ENCODE measurements around the gene PXK. TPM values are rescaled to one million over a fixed set of nuclear protein-coding genes. Genes with fewer than 3 reads are reported as not detected.

Gene PXK
- total RNA-seq, 2 experiments from 2014 or later, result 68.7 to 125 TPM

- TF ChIP-seq CTCF (conservative IDR thresholded peaks at IDR 0.05; ENCODE audit: low read length), result no peak
- BruUV-seq (replicated peaks), result no TSS peak
- intact Hi-C loops (cut with micrococcal nuclease; ENCODE audit: unreplicated experiment), result no loop called here
Measured at GRCh38 chr3:58403513-58404109, 70.9 kb downstream of the PXK start.

GRCh38 chr3:58404396-58404795 lies 71.7 kb downstream of the PXK start:
- ChIA-PET CTCF (ENCODE audit: unreplicated experiment) (no interaction called here), POLR2A (interaction anchor here (0.5 to 3.7 kb wide), 5 partner anchors 13 to 54 kb away, joined by 3 to 11 read pairs (median 4); no protein-coding TSS in a partner anchor)
- H3K9me2 ChIP-seq (ENCODE audit: insufficient read depth, low read length), result no peaks in the 10 kb centered on the region
- BruUV-seq (replicated peaks), result no TSS peak
- H3K4me1 ChIP-seq (ENCODE audit: insufficient read depth, low read length, poor library complexity, severe bottlenecking), result peaks cover 45% of the 10 kb centered on the region
- H4K20me1 ChIP-seq (ENCODE audit: insufficient read depth, low read length), result no peaks in the 10 kb centered on the region
- no peak overlapping the region for H2AFZ ChIP-seq (ENCODE audit: low read length)
- no peak for DNase-seq (ENCODE audit: low spot score)
- peak overlapping the region; percentile 6 for H3K27ac ChIP-seq (ENCODE audit: low read depth, low read length, poor library complexity, severe bottlenecking)
- no peaks in the 10 kb centered on the region for H3K9me3 ChIP-seq (ENCODE audit: low read length)
- no peak overlapping the region for H3K4me3 ChIP-seq (ENCODE audit: low read depth, low read length, poor library complexity, severe bottlenecking)
- intact Hi-C loops (cut with micrococcal nuclease; ENCODE audit: unreplicated experiment), result no loop called here
- H3K79me2 ChIP-seq (ENCODE audit: insufficient read depth, low read depth, low read length), result no peaks in the 10 kb centered on the region
- TF ChIP-seq CTCF (conservative IDR thresholded peaks at IDR 0.05; ENCODE audit: low read length) (no peak), EZH2phosphoT487 (IDR thresholded peaks at IDR 0.05; ENCODE audit: borderline replicate concordance, low read depth, low read length) (no peak)
- H3K36me3 ChIP-seq (ENCODE audit: insufficient read depth, low read length), result peaks cover 83% of the 10 kb centered on the region
- no peak overlapping the region for H3K4me2 ChIP-seq (ENCODE audit: low read length)

More at GRCh38 chr3:58403513-58404109, 70.9 kb downstream of the PXK start:
- Histone ChIP-seq H3K4me1 (ENCODE audit: insufficient read depth, low read length, poor library complexity, severe bottlenecking) (peaks cover 40% of the 10 kb centered on the region), H4K20me1 (ENCODE audit: insufficient read depth, low read length) (no peaks in the 10 kb centered on the region), H3K27ac (ENCODE audit: low read depth, low read length, poor library complexity, severe bottlenecking) (no peak overlapping the region), H3K9me2 (ENCODE audit: insufficient read depth, low read length) (no peaks in the 10 kb centered on the region), H2AFZ (ENCODE audit: low read length) (no peak overlapping the region), H3K9me3 (ENCODE audit: low read length) (no peaks in the 10 kb centered on the region), H3K4me2 (ENCODE audit: low read length) (no peak overlapping the region), H3K36me3 (ENCODE audit: insufficient read depth, low read length) (peaks cover 83% of the 10 kb centered on the region), H3K4me3 (ENCODE audit: low read depth, low read length, poor library complexity, severe bottlenecking) (no peak overlapping the region), H3K79me2 (ENCODE audit: insufficient read depth, low read depth, low read length) (no peaks in the 10 kb centered on the region)
- DNase-seq (ENCODE audit: low spot score), result no peak
- CTCF ChIA-PET (ENCODE audit: unreplicated experiment), result no interaction called here
- POLR2A ChIA-PET, result interaction anchor here (0.5 to 3.7 kb wide), 6 partner anchors 9 to 53 kb away, joined by 3 to 11 read pairs (median 3); no protein-coding TSS in a partner anchor

- H3K4me3 ChIP-seq (ENCODE audit: low read depth, low read length, poor library complexity, severe bottlenecking), result no peak overlapping the region
- H3K9me3 ChIP-seq (ENCODE audit: low read length), result no peaks in the 10 kb centered on the region
- no peaks in the 10 kb centered on the region for H4K20me1 ChIP-seq (ENCODE audit: insufficient read depth, low read length)
- intact Hi-C loops (cut with micrococcal nuclease; ENCODE audit: unreplicated experiment), result no loop called here
- no TSS peak for BruUV-seq (replicated peaks)
- no peak overlapping the region for H2AFZ ChIP-seq (ENCODE audit: low read length)
- ChIA-PET POLR2A (interaction anchor here (1.4 kb wide), 1 partner anchor 75 kb away, joined by 3 read pairs; no protein-coding TSS in a partner anchor), CTCF (ENCODE audit: unreplicated experiment) (no interaction called here)
- H3K4me2 ChIP-seq (ENCODE audit: low read length), result no peak overlapping the region
- no peak overlapping the region for H3K27ac ChIP-seq (ENCODE audit: low read depth, low read length, poor library complexity, severe bottlenecking)
- no peak for TF ChIP-seq EZH2phosphoT487 (IDR thresholded peaks at IDR 0.05; ENCODE audit: borderline replicate concordance, low read depth, low read length)
- no peak for TF ChIP-seq CTCF (conservative IDR thresholded peaks at IDR 0.05; ENCODE audit: low read length)
- DNase-seq (ENCODE audit: low spot score), result no peak
- H3K79me2 ChIP-seq (ENCODE audit: insufficient read depth, low read depth, low read length), result no peaks in the 10 kb centered on the region
- H3K36me3 ChIP-seq (ENCODE audit: insufficient read depth, low read length), result peaks cover 95% of the 10 kb centered on the region
- peaks cover 10% of the 10 kb centered on the region for H3K4me1 ChIP-seq (ENCODE audit: insufficient read depth, low read length, poor library complexity, severe bottlenecking)
- no peaks in the 10 kb centered on the region for H3K9me2 ChIP-seq (ENCODE audit: insufficient read depth, low read length)
Measured at GRCh38 chr3:58408906-58409305, 76.2 kb downstream of the PXK start.

Data from OCI-LY7 (cell line).